ENCODE results near the gene CHCHD4. TPM values are rescaled to one million over a fixed set of nuclear protein-coding genes. Genes with fewer than 3 reads are reported as not detected.

Gene CHCHD4
- total RNA-seq, 1 donor from 2014 or later: 8.1 TPM

Other genes starting within 250 kb of the CHCHD4 start
- gene WNT7A, start 244.8 kb downstream of the CHCHD4 start, total RNA-seq: 0.59 TPM
- gene TMEM43, start 182 bp upstream of the CHCHD4 start, total RNA-seq: 71.4 TPM
- 18.5 TPM for gene XPC, start 53.7 kb upstream of the CHCHD4 start, total RNA-seq
- 7.6 TPM for gene LSM3, start 53.9 kb upstream of the CHCHD4 start, total RNA-seq